ENCODE results near the gene SLC49A3. TPM values are rescaled to one million over a fixed set of nuclear protein-coding genes. Genes with fewer than 3 reads are reported as not detected.

SLC49A3 gene
- total and polyA plus RNA-seq, 2 of the 13 experiments (the other 11 are each of a cell fraction or from before 2014, with no cell fraction given) = 0.07 to 0.17 TPM

GRCh38 chr4:673349-674091, 15.4 kb downstream of the SLC49A3 start (continued):
- TF ChIP-seq ZBTB2 (CRISPR knock-in tag; IDR thresholded peaks at IDR 0.05; ENCODE audit: low read depth) (peak; percentile 56; the same call in 1 of the 2 replicates), HOXA7 (CRISPR knock-in tag; IDR thresholded peaks at IDR 0.05) (no peak), PATZ1 (CRISPR knock-in tag; IDR thresholded peaks at IDR 0.05) (no peak), ZNF354B (CRISPR knock-in tag; IDR thresholded peaks at IDR 0.05) (no peak), FOSL2 (CRISPR knock-in tag; IDR thresholded peaks at IDR 0.05) (no peak), PRDM10 (CRISPR knock-in tag; IDR thresholded peaks at IDR 0.05; ENCODE audit: low read depth) (no peak), ZNF547 (CRISPR knock-in tag; IDR thresholded peaks at IDR 0.05) (no peak), ZNF607 (CRISPR knock-in tag; IDR thresholded peaks at IDR 0.05; ENCODE audit: borderline replicate concordance) (no peak), TFAP4 (IDR thresholded peaks at IDR 0.05; ENCODE audit: borderline replicate concordance, low read depth) (no peak), SCMH1 (CRISPR knock-in tag; IDR thresholded peaks at IDR 0.05; ENCODE audit: borderline replicate concordance) (no peak), ZNF83 (CRISPR knock-in tag; IDR thresholded peaks at IDR 0.05; ENCODE audit: borderline replicate concordance) (no peak), SIN3B (IDR thresholded peaks at IDR 0.05; ENCODE audit: low read length) (no peak), ATF2 (CRISPR knock-in tag; IDR thresholded peaks at IDR 0.05) (no peak), MXI1 (IDR thresholded peaks at IDR 0.05; ENCODE audit: borderline replicate concordance, low read depth, low read length) (no peak), EHMT2 (IDR thresholded peaks at IDR 0.05; ENCODE audit: borderline replicate concordance, low read depth, low read length) (no peak), ZNF788 (CRISPR knock-in tag; IDR thresholded peaks at IDR 0.05; ENCODE audit: borderline replicate concordance) (no peak), ZNF430 (CRISPR knock-in tag; IDR thresholded peaks at IDR 0.05) (no peak), PHF21A (CRISPR knock-in tag; IDR thresholded peaks at IDR 0.05) (no peak), POGZ (CRISPR knock-in tag; IDR thresholded peaks at IDR 0.05) (no peak), ATM (IDR thresholded peaks at IDR 0.05; ENCODE audit: borderline replicate concordance) (no peak), NFE2 (CRISPR knock-in tag; IDR thresholded peaks at IDR 0.05) (no peak)
